ENCODE data around the gene DGKH.

DNA sequence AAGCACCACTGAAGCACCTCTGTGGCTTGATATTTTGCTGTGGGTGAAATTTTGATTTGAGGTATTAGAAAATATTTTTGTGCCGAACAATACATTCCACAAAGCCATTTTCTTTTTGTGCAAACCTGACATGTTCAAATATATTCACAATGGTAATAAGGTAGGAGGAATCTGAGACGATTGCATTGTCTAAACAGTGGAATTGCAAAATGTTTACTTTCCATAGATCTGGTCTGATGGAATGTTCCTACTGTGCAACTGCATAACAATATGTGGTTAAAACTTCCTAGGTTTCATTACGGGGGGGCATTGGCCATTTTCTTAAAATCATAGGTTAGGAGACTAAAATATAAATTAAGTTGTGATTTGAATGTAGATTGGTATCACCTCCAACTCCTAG, 180.8 kb downstream of the DGKH start:
- TF ChIP-seq EZH2 (IDR thresholded peaks at IDR 0.05; ENCODE audit: low read depth) = no peak
- TF ChIP-seq, protein P1, sequence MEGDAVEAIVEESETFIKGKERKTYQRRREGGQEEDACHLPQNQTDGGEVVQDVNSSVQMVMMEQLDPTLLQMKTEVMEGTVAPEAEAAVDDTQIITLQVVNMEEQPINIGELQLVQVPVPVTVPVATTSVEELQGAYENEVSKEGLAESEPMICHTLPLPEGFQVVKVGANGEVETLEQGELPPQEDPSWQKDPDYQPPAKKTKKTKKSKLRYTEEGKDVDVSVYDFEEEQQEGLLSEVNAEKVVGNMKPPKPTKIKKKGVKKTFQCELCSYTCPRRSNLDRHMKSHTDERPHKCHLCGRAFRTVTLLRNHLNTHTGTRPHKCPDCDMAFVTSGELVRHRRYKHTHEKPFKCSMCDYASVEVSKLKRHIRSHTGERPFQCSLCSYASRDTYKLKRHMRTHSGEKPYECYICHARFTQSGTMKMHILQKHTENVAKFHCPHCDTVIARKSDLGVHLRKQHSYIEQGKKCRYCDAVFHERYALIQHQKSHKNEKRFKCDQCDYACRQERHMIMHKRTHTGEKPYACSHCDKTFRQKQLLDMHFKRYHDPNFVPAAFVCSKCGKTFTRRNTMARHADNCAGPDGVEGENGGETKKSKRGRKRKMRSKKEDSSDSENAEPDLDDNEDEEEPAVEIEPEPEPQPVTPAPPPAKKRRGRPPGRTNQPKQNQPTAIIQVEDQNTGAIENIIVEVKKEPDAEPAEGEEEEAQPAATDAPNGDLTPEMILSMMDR (conservative IDR thresholded peaks at IDR 0.05) = no peak

Data from PC-9 (cell line).